Effector CD4-positive, alpha-beta T cell (primary cell): ENCODE results near the gene POLR3A.

Source experiments
- DNase-seq: peaks from one replicate; pipeline ENCODE4 v3.0.0-alpha.2; 2020

Gene POLR3A

DNA sequence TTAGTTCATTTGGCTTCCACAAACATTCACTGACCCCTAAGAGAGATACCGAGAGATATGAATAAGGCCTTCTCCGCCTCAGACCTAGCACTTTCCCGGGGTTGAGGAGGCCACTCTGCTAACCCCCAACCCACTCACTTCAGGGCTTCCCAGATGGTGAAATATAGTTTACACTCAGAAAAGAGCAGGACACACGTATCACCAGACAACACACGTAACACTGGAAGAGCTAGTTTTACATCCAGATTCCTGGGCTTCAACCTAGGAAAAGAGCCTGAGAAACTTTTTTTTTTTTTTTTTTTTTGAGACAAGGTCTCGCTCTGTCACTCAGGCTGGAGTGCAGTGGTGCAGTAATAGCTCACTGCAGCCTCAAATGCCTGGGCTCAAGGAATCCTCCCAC, 87.5 kb downstream of the POLR3A start:
- no peak for DNase-seq

DNA sequence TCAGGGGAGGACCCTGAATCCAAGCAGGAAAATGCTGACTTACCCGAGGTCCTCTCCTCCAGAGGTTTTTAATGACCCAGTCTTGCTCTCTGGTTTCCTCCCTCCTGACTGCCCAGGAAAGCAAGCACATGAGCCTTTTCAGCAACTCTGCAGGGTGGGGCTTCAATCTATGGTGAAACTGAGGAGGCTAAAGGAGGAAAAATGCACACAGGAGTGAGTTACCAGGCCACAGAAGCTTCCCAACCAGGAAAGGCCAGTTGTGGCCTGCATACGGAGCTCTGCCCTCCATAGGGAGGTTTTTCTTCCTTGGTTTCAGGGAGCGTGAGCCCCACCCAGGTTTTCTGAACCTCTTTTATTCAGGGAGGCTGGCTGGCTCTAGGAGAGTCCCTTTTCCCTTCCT, 88.7 kb downstream of the POLR3A start:
- DNase-seq: no peak

DNA sequence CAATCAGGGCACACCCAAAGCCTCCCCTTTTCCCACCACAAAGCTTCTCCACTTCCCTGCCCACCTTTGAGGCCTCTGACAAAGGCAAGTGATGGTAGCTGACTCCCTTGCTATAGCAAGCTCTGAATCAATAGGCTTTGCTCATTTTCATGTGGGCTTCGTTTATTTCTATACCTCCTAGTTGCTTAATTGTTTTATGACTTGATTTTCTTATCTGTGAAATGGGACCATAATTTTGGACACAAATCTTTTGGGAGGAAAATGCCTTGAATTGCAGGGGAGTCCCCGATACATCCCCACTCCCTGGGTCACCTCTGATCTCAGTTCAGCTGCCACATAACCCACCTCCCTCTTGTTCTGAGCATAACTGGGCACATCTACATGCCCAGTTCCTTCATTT, 89.1 kb downstream of the POLR3A start:
- DNase-seq: no peak

DNA sequence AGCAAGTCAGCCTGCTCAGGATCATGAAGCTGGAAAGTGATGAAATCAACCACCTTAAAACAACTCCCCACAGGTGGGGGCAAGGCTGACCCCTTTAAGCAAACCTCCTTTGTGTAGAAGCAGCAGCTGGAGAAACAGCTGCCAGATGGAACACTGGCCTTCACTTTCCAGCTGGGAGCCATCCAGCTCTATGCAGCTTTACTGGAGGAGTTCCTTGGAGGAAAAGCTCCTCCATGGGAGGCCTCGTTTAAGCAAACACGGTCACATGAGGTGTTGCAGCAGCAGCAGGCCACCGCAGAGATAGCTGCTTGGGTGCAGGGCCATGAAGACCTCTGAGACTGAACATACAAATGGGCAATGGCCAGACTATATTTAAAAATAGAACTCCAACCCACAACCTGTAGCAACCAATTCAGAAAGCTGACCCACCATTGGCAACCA, 89.7 kb downstream of the POLR3A start:
- DNase-seq: no peak

DNA sequence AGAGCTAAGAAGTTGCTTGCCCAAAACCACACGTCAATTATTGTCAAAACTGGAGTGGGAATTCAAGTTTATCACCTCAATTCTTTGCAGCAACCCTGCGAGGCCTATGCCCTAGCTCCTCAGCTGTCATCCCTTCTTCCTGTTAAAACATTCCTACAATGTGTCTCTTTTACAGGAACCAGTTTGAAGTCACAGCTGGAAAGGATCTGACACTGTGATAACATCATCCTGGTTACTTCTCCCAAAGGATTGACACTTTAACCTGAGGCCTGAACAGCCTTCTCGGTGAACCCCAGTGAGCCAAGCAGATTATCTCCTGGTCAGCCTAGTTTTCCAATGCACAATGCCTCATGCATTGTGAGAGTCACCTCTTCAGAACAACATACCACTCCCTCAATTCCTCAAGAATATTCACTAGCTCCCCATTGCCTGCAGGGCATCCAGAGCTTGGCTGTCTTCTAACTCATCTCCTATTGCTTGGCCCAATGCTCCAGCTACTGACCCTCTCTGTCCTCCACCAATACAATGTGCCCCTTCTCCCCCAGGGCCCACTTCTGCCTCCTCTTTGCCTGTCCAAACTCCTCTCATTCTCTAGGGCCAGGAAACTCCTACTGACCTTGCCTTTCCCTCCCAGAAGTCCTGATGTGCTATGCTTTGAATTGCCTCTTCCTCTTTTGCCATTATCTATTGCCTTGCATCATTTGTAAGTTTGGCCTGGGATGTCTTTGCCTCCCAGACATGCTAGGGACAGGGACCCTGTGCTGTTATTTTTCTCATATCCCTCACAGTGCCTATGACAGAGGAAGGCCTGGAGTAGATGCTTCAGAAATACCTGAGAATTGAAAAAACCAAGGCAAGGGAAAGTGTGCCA, 92.4 kb downstream of the POLR3A start:
- no peak for DNase-seq

DNA sequence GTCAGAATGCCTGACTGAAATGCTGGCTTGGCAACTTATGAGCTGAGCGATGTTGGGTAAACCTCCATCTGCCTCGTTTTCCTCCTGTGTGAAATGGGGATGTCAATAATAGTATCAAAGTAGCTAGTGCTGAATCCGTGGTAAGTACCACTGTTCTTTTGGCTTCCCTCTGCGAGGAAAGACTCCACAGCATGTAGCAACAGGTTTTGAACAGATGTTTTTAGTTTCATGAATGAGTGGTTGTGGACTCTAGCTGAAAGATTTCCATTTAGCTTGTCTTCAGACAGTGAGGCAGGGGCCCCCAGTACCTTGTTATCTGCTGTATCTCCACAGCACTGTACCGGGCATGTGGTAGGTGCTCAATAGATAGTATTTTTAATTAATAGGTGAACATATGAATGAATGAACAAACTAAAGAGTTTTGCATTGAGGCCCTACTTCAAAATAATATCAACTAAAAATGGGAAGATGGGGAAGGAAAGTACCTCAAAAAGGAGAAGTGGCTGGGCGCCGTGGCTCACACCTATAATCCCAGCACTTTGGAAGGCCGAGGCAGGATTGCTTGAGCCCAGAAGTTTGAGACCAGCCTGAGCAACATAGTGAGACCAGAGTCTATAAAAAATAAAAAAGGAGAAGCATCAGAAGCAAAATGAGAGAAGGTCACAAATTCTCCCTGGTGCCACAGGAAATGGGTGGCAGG, 97.1 kb downstream of the POLR3A start:
- DNase-seq: no peak

DNA sequence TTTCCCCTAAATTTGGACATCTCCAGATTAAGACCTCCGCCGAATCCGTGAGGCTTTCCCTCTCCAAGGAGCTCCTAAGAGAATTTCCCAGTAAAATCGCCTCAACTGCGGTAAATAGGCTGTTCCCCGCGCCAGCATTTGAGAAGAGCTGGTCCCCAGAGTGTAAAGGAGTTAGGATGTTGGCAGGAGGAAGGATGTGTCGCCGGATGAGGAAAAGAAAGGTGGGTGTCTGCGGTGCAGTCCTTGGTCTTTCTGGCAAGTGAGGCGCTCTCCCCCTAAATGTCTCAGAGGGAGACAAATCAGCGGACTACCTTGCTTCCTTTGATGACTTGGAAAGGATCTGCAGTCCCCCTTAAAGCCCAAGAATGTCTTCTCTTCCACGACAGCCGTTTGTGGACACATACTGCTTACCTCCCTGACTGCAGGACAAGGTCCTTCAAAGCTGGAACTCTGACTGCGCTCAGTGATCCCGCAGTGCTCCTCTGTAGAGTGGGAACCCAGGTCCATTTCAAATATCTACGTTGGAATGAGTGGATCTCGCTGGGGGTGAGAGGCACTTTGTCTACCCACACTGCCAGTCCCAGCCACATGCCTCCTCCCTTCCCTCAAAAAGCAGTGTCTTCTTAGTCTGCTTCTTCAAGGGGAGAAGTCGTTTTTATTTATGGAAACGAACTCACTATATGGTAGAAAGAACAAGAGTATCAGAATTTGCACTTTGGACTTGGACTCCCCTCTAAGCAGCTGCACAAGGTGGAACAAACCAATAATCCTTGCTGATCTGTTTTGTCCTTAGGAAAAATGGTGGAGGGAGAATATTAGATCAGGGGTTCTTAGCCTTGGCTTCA, 101.7 kb downstream of the POLR3A start:
- no peak for DNase-seq

DNA sequence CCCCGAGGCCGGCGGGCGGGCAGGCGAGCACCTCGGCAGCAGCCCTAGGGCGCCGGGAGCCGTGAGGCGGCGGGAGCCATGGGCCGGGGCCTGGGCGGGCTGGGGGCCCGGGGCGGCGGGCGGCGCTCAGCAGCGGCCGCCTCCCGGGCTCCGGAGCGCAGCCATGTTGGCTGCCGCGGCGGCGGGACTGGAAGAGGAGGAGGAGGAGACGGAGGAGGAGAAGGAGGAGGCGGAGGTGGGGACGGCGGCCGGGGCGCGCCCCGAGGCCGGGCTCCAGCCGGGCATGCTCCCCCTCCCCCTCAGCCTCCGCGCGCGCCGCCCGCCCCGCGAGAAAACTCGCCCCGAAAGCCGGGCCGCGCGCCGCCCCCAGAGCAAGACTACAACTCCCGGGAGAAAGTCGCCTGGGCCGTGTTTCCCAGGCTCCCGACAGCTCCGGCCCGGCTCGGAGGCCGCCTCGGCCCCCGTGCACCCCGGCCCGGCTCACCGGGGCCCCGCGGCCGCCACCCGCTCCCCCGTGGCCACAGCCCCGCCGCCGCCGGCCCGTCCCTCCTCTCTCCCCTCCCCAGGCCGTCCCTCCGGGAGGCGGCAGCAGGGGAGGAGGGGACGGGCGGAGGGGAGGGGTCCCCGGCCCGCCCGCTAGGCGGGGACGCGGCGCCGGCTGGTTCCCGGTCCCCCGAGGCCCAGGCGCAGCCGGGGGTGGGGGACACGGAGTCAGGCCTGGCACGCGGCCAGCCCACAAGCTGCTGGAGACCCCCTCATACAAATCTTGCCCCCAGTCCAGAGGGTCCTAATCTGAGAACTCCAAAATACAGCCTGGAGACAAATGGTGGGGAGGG, 102.5 kb downstream of the POLR3A start, which contains the start of gene DLG5:
DLG5 (minus strand) TSS at position 190 of the 836 bp plus-strand sequence. CDS start 235 bp downstream, outside the sequence.
- no peak for DNase-seq

DNA sequence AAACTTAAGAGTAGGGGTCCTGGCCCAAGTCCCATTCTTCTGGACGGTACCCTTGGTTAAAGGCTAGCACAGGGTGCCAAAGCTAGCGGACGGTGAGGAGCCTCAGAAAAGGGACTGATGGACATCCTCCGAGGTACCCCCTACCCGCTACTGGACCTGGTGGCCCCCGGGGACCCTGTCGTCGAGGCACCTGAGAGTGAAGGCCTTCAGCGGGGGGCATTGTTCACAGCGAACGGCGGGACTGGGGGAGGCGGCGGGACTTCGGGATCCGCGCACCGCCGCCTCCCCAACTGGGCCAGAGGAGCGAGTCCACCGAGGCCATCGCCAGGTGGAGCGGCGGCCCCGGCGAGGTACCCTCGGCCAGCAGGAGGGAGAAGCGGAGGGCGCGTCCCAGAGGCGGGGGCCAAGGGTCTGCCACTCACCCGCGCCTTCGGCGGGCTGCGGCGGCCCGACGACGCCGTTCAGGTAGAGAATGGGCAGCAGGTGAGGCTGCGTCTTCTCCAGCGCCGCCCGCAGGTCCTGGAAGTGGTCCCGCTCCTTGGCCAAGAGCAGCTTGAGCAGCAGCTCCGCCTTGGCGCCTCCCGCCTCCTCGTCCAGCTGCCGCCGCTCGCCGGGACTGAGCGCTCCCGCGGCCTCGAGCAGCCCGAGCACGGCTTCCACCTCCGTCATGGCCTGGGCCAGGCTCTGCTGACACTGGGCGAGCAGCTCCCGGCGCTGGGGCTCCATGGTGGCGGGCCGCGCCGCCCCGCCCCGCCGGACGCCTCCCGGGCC, 103.3 kb downstream of the POLR3A start:
- DNase-seq: no peak

DNA sequence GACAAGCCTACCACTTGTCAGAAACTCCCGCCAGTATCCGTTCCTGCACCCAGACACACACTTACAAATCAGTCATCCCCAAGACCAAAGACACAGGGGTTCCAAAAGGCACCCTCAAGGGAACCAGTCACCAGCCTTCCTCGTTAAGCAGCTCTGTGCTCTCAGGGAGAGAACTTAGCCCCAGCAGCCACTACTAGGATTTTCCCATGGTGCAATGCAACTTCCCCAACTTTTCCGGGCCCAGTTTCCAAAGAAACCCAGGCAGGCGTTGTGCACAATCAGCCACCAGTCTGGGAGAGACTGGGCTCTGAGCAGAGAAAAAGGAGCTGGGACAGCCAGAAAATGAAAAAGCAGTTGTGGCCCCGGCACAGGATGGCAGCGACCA, 103.9 kb downstream of the POLR3A start:
- DNase-seq: no peak

DNA sequence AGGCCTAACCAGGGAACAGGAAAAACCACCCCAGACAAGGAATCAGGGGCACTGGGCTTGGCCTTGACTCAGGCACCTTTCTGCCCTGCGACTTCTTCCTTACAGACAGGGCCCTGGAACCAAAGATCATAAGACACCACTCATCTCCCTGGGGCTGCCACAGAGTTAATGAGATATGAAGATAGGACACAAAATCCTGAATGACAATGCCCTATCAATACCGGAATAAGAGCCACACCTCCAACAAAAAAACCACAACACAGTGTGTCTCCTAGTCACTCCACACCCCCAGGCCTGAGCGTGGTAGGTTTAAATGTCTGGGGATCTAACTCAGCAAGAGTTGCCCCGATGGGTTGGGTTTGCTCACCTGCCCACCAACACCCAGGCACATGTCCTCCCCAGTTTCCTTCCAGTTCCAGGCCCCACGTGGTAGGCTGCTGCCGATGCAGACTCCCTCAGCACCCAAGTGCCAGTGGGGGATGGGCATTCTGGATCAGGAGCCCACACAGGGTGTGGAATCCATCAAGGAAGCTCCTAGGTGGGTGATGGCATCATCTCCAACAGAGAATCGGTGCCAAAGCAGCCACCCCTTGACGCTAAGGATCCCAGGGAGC, 106.6 kb downstream of the POLR3A start:
- no peak for DNase-seq

DNA sequence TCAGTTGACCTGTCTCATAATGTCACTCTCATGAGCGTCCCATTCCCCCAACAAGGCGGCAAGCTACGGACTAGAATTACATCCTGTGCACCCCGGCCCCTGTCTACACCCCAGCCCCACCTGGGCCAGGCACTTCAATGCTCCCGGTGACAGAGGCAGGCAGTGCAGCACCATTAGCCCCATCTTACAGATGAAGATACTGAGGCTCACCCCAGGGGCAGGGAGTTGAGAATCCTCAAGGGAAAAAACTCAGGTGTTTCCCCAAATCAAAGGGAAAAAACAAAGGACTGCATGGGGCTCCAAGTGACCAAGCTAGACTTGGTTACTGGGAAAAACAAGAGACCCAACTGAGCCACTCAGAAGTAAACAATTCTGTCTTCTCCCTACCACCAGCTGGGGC, 107.3 kb downstream of the POLR3A start:
- no peak for DNase-seq

DNA sequence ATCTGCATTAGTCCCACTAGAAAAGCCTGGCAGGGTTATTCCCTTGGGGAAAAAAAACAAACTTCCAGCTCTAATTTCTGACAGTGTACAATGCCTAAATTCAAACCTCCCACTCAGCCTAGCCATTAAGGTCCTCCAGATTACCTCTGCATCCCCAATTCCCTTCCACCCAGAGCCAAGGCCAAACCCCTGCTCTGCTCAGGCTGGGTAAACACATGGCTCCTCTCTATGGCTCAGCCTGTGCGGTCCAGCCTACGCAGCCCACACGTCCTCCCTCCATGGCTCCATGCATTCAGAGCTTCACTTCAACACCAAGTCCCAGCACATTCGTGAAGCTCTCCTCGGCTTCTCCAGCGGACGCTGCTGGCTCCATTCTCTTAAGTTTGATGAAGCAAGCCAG, 107.9 kb downstream of the POLR3A start:
- DNase-seq: no peak

DNA sequence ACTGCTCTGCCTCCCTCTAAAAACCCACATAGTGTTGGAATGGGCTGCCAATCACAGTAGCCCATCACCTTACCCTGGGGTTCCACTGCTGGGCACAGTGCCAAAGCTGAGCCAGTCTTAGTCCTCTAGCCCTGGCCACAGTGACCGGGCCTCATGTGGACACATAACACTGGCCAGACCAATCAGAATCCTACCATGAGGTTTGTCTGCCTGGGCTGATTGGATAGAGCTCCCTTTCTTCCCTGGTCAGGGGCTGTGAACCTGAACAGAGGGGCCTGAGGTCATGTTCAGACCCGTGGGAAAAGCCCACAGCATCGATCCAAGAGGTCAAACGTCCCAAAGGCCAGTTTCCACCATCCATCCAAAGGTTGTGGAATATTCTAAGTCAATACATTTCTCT, 108.8 kb downstream of the POLR3A start:
- DNase-seq: no peak

DNA sequence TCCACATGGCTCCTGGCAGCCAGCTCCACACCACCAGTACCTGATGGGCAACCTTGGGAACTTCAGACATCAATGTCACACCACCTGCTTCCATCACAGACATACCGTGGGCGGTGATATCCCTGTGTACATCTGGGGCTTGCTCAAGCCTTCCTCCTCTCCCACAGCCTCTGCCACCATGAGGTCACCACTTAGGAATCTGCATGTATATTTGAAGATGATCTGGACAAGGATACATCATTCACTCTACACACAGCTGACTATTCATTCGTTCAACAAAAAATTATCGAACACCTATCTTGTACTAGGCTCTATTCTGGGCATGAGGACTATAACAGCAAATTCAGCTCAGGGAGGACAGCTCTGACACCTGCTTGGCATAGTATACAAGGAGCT, 109.6 kb downstream of the POLR3A start:
- no peak for DNase-seq
